ENCODE data around the gene ZNF778.
"Not testable (repeated sequence)": the region's sequence is repeated elsewhere in the genome, so short reads cannot be mapped to it uniquely, and the experiment has no call there.

ZNF778 gene

GRCh38 chr16:89246383-89246902 lies 28.9 kb downstream of the ZNF778 start:
- peak overlapping the region; percentile 57 for H3K4me3 ChIP-seq (ENCODE audit: low read depth, low read length)
- DNase-seq (ENCODE audit: low read depth), result no peak

- peak; percentile 11 for DNase-seq (ENCODE audit: low read depth)
- peak overlapping the region; percentile 57 for H3K4me3 ChIP-seq (ENCODE audit: low read depth, low read length)
Observed at GRCh38 chr16:89246903-89247733, 29.6 kb downstream of the ZNF778 start.

- H3K4me3 ChIP-seq (ENCODE audit: low read depth, low read length), result peak overlapping the region; percentile 38
- DNase-seq (ENCODE audit: low read depth), result not testable (repeated sequence)
Observed at GRCh38 chr16:89247734-89248075, 30.2 kb downstream of the ZNF778 start.

- DNase-seq (ENCODE audit: low read depth), result no peak
- peak overlapping the region; percentile 38 for H3K4me3 ChIP-seq (ENCODE audit: low read depth, low read length)
Observed at GRCh38 chr16:89248196-89248982, 30.9 kb downstream of the ZNF778 start.

GRCh38 chr16:89253548-89254287 lies 36.2 kb downstream of the ZNF778 start:
- H3K4me3 ChIP-seq (ENCODE audit: low read depth, low read length), result no peak overlapping the region
- DNase-seq (ENCODE audit: low read depth), result no peak

- no peak for DNase-seq (ENCODE audit: low read depth)
Observed at GRCh38 chr16:89256651-89257254, 39.2 kb downstream of the ZNF778 start.

GRCh38 chr16:89257281-89257731 lies 39.8 kb downstream of the ZNF778 start:
- H3K4me3 ChIP-seq (ENCODE audit: low read depth, low read length), result peak overlapping the region; percentile 43
- DNase-seq (ENCODE audit: low read depth), result no peak

More at GRCh38 chr16:89256651-89257254, 39.2 kb downstream of the ZNF778 start:
- peak overlapping the region; percentile 43 for H3K4me3 ChIP-seq (ENCODE audit: low read depth, low read length)

GRCh38 chr16:89257757-89258465 lies 40.4 kb downstream of the ZNF778 start:
- peak overlapping the region; percentile 43 for H3K4me3 ChIP-seq (ENCODE audit: low read depth, low read length)
- no peak for DNase-seq (ENCODE audit: low read depth)

- DNase-seq (ENCODE audit: low read depth); H3K4me3 ChIP-seq (ENCODE audit: low read depth, low read length): not testable (repeated sequence)
Observed at GRCh38 chr16:89259901-89260300, 42.4 kb downstream of the ZNF778 start.

GRCh38 chr16:89261691-89262563 lies 44.4 kb downstream of the ZNF778 start:
- H3K4me3 ChIP-seq (ENCODE audit: low read depth, low read length), result no peak overlapping the region

GRCh38 chr16:89264800-89265550 lies 47.5 kb downstream of the ZNF778 start:
- no peak overlapping the region for H3K4me3 ChIP-seq (ENCODE audit: low read depth, low read length)
- DNase-seq (ENCODE audit: low read depth), result no peak

More at GRCh38 chr16:89261691-89262563, 44.4 kb downstream of the ZNF778 start:
- DNase-seq (ENCODE audit: low read depth), result no peak

GRCh38 chr16:89265647-89266046 lies 48.1 kb downstream of the ZNF778 start:
- H3K4me3 ChIP-seq (ENCODE audit: low read depth, low read length), result no peak overlapping the region
- no peak for DNase-seq (ENCODE audit: low read depth)

GRCh38 chr16:89266521-89267134 lies 49.1 kb downstream of the ZNF778 start:
- no peak overlapping the region for H3K4me3 ChIP-seq (ENCODE audit: low read depth, low read length)
- no peak for DNase-seq (ENCODE audit: low read depth)

GRCh38 chr16:89267746-89268145 lies 50.2 kb downstream of the ZNF778 start:
- H3K4me3 ChIP-seq (ENCODE audit: low read depth, low read length); DNase-seq (ENCODE audit: low read depth): not testable (repeated sequence)

GRCh38 chr16:89268585-89268984 lies 51.1 kb downstream of the ZNF778 start:
- no peak for DNase-seq (ENCODE audit: low read depth)
- no peak overlapping the region for H3K4me3 ChIP-seq (ENCODE audit: low read depth, low read length)

- peak; percentile 48 for DNase-seq (ENCODE audit: low read depth)
- no peak overlapping the region for H3K4me3 ChIP-seq (ENCODE audit: low read depth, low read length)
Observed at GRCh38 chr16:89268987-89269735, 51.7 kb downstream of the ZNF778 start.

Data from skeletal muscle cell (primary cell).